GM23248 (cell line): ENCODE measurements around the gene ZSCAN20.

Experiments
- EZH2 ChIP-seq: fragments of 200-600 bp; sonication (generic); IDR thresholded peaks from 2 replicates; pipeline ENCODE4 v1.6.1; 2018; ENCODE audit warnings: antibody characterized with exemption, mild to moderate bottlenecking; ENCODE audit not compliant: insufficient read depth, poor library complexity, severe bottlenecking
- EZH2phosphoT487 ChIP-seq: fragments of 200-600 bp; sonication (generic); IDR thresholded peaks from 2 replicates; pipeline ENCODE4 v1.6.1; 2018; ENCODE audit warnings: antibody characterized with exemption, moderate library complexity, mild to moderate bottlenecking, low read depth; ENCODE audit not compliant: insufficient read depth

- TF ChIP-seq EZH2 (no peak), EZH2phosphoT487 (no peak)
These were observed 35.7 kb upstream of the ZSCAN20 start for GRCh38 chr1:33436557-33437285.
